HG02840 (cell line): ENCODE measurements around the gene OR2T29.
A peak's percentile ranks its signal among the peaks of the same experiment; 100 is the strongest.
"Not testable (repeated sequence)": the region's sequence is repeated elsewhere in the genome, so short reads cannot be mapped to it uniquely, and the experiment has no call there.

ENCODE experiments used
- ATAC-seq: cut with Tn5 transposase; IDR thresholded peaks from one replicate; pipeline ENCODE4 v1.9.1; 2021; ENCODE audit warnings: mild to moderate bottlenecking, moderate library complexity, moderate number of reproducible peaks; ENCODE audit not compliant: unreplicated experiment, low FRiP score

The OR2T29 gene

GRCh38 chr1:248562672-248563071, at the start of gene OR2T29:
TSS of gene OR2T29 (minus strand) at chr1:248562772. CDS start at chr1:248559491, 3,281 bp downstream.
- ATAC-seq, result not testable (repeated sequence)

DNA sequence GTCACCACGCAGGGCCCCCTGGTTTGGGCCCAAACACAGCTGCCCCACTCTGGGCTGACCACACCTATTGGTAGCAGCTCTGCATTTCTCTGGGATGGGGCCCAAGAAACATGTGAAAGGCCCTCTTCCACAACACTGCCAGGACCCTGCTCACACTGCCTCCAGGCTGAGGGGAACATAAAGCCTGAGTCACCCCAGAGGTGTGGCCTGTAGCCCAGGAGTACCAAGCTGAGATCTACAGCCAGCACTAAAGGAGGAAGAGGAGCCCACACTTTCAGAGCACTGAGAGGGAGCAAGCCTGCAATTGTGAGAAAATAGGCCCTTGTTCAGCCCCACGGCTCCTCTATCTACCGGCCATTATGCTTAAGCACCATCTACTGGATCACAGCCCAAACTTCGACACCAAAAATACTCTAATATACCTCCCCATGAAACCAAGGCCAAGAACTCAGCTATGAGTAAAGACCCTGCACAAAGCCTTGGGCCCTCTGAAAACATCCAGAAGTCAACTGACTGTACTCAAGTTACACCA, 49.4 kb upstream of the OR2T29 start:
- ATAC-seq, result no peak

GRCh38 chr1:248610301-248610700, 47.7 kb upstream of the OR2T29 start:
- ATAC-seq, result no peak

- ATAC-seq, result no peak
Observed at GRCh38 chr1:248599396-248599795, 36.8 kb upstream of the OR2T29 start.

DNA sequence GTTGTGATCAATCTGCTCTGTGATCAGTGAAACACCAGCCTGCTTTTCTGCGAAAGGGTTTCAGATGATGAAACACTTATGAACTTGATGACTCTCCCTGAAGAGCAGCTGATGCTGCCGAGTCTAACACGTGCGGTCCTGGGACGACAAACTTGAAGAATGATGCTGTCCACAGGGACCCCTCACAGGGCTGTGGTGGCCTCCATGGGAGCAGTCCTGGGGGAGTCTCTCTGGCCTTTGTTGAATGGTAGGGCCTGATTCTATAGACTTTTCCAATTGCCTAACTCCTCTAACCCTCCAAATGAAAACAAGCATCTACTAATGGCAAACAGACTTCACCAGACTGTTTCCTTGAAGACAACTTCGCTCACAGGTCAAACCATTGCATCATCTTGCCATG, 35.0 kb upstream of the OR2T29 start, which contains the start of gene OR2T10:
TSS of gene OR2T10 (minus strand) at position 112 of the 400 bp plus-strand sequence. CDS start 3,932 bp downstream, outside the sequence.
- no peak for ATAC-seq

- ATAC-seq, result no peak
Observed at GRCh38 chr1:248596615-248597014, 34.0 kb upstream of the OR2T29 start.

- ATAC-seq, result no peak
Observed at GRCh38 chr1:248593226-248593625, 30.7 kb upstream of the OR2T29 start.

DNA sequence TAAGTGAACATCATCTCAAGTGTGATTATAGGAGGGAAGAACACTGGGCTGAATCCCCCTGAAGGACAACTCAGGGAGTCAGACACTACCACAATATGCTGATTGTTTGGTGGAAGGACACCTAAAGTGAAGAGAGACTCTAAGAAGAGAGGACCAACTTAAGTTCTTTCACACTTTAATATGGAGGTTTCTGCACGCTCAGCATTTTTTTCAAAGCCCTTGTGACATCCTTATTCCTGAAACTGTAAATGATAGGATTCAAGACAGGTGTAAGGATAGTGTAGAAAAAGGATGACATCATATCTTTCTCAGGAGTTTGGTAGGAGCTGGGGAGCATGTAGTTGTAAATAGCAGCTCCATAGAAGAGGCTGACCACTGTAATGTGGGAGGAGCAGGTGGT, 30.1 kb upstream of the OR2T29 start:
- ATAC-seq, result no peak

DNA sequence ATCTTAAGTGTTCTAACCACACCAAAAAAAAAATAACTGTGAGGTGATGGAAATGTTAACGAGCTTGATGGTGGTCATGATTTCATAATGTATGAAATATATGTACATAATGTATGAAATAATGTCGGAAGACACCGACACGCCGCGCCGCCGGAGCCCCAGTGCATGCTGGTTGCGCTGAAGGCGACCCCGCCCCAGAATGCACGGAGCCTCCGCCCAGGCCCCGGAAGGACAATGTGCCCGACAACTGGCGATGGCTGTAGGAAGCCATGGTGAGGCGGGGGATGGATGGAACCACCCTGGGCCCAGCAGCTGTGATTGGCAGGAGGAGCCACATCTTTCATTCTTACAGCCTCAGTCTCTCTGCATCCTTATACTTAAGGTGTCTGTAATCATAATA, 27.5 kb upstream of the OR2T29 start:
- ATAC-seq, result no peak

GRCh38 chr1:248589334-248589733, 26.8 kb upstream of the OR2T29 start:
- ATAC-seq, result no peak

- no peak for ATAC-seq
Observed at GRCh38 chr1:248585266-248585665, 22.7 kb upstream of the OR2T29 start.

DNA sequence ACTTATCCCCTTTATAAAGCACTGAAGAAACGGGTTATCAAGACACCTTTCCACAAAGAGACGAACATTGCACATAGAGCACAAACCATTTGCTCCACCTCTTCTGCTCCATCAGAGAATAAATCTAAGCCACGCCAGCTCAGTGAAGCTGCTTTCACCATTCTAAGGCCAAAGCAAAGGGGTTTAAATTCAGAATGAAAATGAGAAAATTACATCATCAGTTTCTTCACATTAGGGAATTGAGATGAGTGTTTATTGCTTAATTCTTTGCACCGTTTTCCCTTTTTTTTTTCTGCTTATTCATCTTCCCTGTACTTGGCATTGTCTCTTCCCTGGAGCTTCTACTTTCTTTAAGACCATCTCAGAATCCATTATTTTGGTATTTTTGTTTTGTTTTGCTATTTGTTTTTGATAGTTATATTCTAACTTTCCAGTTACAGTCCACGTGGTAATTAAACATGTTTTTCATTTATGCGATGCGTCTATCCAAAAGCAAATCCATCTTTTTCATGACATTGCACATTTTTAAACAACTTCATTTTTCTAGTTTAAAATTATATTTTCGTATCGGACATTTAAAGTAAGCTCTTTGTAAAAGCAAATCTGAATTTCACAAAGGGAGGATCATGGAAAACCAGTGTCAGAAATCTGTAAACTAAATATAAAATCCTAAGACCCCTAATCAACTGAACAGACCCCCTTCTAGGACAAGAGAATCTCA, 13.8 kb upstream of the OR2T29 start:
- ATAC-seq, result no peak

- not testable (repeated sequence) for ATAC-seq
Observed at GRCh38 chr1:248574657-248575056, 12.1 kb upstream of the OR2T29 start, which contains the start of gene OR2T34. TSS of gene OR2T34 (minus strand) at chr1:248574757. CDS start at chr1:248574757, 0 bp downstream.

- ATAC-seq, result not testable (repeated sequence)
Observed at GRCh38 chr1:248573856-248574255, 11.3 kb upstream of the OR2T29 start.

- peak; percentile 97 for ATAC-seq
Observed at GRCh38 chr1:248572049-248572448, 9.5 kb upstream of the OR2T29 start.

GRCh38 chr1:248570811-248571210, 8.2 kb upstream of the OR2T29 start:
- ATAC-seq, result not testable (repeated sequence)

- not testable (repeated sequence) for ATAC-seq
Observed at GRCh38 chr1:248569049-248569448, 6.5 kb upstream of the OR2T29 start.

DNA sequence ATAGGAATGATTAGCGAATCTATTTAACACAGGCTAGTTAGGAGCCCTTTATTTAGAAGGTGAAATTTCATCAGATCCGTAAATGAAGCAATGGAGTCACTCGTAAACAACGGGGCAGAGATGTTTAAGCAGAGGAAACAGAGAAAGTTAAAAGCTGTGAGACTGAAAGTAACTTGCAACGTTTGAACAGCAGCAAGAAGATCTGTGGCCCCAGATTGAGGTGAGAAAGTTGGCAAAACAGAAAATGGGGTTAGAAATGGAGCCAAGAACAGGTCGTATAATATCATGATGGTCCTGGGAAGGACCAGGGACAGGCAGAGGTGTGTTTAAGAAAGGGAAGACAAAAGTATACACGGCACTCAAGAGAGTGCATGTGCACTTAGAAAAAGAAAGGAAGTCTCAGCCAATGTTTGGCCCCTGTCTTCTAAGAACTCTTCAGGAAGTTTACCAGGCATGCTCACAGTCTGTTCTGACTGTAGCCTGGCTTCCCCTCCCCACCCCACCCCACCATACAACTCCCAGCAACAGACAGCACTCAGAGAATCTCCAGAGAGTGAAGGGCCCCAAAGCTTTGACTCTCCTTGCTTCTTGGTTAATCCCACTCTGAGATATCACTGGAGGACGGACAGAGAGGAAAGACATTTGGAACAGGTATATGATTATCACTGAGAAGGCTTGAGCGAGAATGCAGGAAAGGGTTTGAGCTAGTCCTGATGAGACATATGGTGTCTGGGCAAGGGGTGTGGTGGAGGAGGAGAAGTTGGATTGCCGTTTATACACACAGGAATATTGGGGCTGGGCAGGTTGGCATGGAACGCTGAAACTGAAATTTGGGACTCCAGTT, 3.2 kb upstream of the OR2T29 start:
- ATAC-seq, result peak; percentile 81

GRCh38 chr1:248551027-248551426, 11.5 kb downstream of the OR2T29 start:
- ATAC-seq, result not testable (repeated sequence)

DNA sequence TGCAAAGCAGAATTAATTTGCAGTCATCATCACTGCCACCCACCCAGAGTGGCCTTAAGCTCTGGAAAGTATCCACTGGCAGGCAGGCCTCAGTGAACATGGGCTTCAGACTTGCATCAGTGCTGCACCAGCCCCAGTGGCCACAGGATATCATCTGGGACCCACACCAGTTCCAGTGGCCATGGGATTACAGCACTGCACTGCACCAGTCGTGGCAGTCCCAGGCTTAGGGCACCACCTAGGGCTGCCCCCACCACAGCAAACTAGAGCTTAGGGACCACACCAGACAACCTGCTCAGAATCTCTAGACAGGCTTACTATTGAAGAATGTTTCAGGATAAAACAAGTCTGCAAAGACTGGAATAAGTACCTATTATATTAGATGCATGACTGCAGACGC, 15.2 kb downstream of the OR2T29 start:
- not testable (repeated sequence) for ATAC-seq

DNA sequence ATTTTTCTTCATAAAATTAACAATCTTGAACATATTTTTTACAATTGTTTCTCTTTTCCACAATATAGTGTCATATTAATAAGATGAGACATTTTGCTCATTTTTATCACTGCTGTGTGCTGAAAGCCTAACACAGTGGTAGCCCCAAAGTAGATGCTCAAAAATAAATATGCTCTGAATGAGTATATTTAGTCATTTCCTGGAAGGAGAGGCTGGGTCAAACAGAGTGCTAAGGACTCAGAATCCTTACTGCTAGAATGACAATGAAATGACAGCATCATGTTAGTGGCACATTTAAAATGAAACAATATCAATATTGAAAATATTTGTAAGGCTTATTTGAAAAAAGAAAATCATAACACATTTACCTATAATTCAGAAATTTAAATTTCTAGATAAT, 25.1 kb downstream of the OR2T29 start:
- ATAC-seq, result not testable (repeated sequence)
